SK-N-SH (cell line): Measurements from ENCODE around the gene MED15.

Source experiments
- CTCF ChIP-seq: fragments of 200-600 bp; sonication (generic); IDR thresholded peaks from 2 replicates; pipeline ENCODE4 v1.6.1; 2017; ENCODE audit warnings: antibody characterized with exemption, mild to moderate bottlenecking, moderate library complexity
- EP300 ChIP-seq, 2 experiments: IDR thresholded peaks; 2 replicates each; pipeline versions ENCODE4 v1.4.0 to v1.6.1; 2012; ENCODE audit warnings: borderline replicate concordance in 1 of 2, low read depth in 1 of 2, low read length in 1 of 2
- FOXJ3 ChIP-seq: sonication (generic); formaldehyde crosslinking; IDR thresholded peaks from 2 replicates; pipeline ENCODE4 v1.5.1; 2020; ENCODE audit warnings: mild to moderate bottlenecking, missing genetic modification reagents
- GATA2 ChIP-seq: sonication (generic); formaldehyde crosslinking; IDR thresholded peaks from 2 replicates; pipeline ENCODE4 v1.5.0; 2020; ENCODE audit warnings: mild to moderate bottlenecking, missing genetic modification reagents
- JUND ChIP-seq: IDR thresholded peaks from 2 replicates; pipeline ENCODE4 v1.4.0; 2012
- MAX ChIP-seq: IDR thresholded peaks from 2 replicates; pipeline ENCODE4 v1.4.0; 2012; ENCODE audit warnings: low read depth
- POLR2AphosphoS5 ChIP-seq: IDR thresholded peaks from 2 replicates; pipeline ENCODE4 v1.6.1; 2012; ENCODE audit warnings: low read depth, low read length
- REST ChIP-seq: IDR thresholded peaks from 2 replicates; pipeline ENCODE4 v1.6.1; 2012; ENCODE audit warnings: mild to moderate bottlenecking, low read depth, low read length, moderate library complexity
- RXRA ChIP-seq: IDR thresholded peaks from 2 replicates; pipeline ENCODE4 v1.4.0; 2012; ENCODE audit warnings: low read depth, mild to moderate bottlenecking, borderline replicate concordance
- SIN3A ChIP-seq: IDR thresholded peaks from 2 replicates; pipeline ENCODE4 v1.6.1; 2012; ENCODE audit warnings: low read depth, mild to moderate bottlenecking, low read length, moderate library complexity, borderline replicate concordance
- SMC3 ChIP-seq: IDR thresholded peaks from 2 replicates; pipeline ENCODE4 v1.6.1; 2012; ENCODE audit warnings: low read depth, low read length, improper control_type of control experiment
- USF2 ChIP-seq: fragments of 150-350 bp; IDR thresholded peaks from 2 replicates; pipeline ENCODE4 v1.6.1; 2017; ENCODE audit warnings: antibody characterized with exemption, low read length, low read depth, borderline replicate concordance
- YY1 ChIP-seq: IDR thresholded peaks from 2 replicates; pipeline ENCODE4 v1.4.0; 2012; ENCODE audit warnings: low read depth, mild to moderate bottlenecking

GRCh38 chr22:20611418-20611817, 104.0 kb downstream of the MED15 start:
- TF ChIP-seq GATA2 (no peak), SIN3A (no peak), RXRA (no peak), JUND (no peak), POLR2AphosphoS5 (no peak), REST (no peak), USF2 (no peak), SMC3 (no peak), EP300 (IDR thresholded peaks at IDR 0.05; ENCODE audit: borderline replicate concordance in 1 of 2, low read depth in 1 of 2, low read length in 1 of 2) (no peak), MAX (no peak), CTCF (no peak), YY1 (no peak), FOXJ3 (no peak)
